GM06990 (cell line): ENCODE data around the gene ACBD6.
"Not testable (repeated sequence)": the region's sequence is repeated elsewhere in the genome, so short reads cannot be mapped to it uniquely, and the experiment has no call there.

Experiments
- DNase-seq: peaks from one replicate; pipeline ENCODE4 v3.0.0-alpha.2; 2011; ENCODE audit not compliant: insufficient read length; ENCODE audit errors: extremely low read depth
- H3K27me3 ChIP-seq: replicated peaks from 2 replicates; pipeline ENCODE4 v1.6.0; 2011; ENCODE audit warnings: low read length; ENCODE audit not compliant: control insufficient read depth, insufficient read depth
- H3K36me3 ChIP-seq: 2 replicates; pipeline ENCODE4 v1.5.1; 2011; ENCODE audit warnings: low read length; ENCODE audit not compliant: control insufficient read depth, insufficient read depth
- H3K4me3 ChIP-seq: replicated peaks from 2 replicates; pipeline ENCODE4 v1.5.1; 2011; ENCODE audit warnings: low read depth, mild to moderate bottlenecking, control low read depth, low read length
- CTCF ChIP-seq: IDR thresholded peaks from 2 replicates; pipeline ENCODE4 v1.5.1; 2011; ENCODE audit warnings: low read length, control low read depth, mild to moderate bottlenecking, inconsistent platforms; ENCODE audit not compliant: insufficient read depth, poor library complexity, severe bottlenecking

Gene ACBD6, protein sequence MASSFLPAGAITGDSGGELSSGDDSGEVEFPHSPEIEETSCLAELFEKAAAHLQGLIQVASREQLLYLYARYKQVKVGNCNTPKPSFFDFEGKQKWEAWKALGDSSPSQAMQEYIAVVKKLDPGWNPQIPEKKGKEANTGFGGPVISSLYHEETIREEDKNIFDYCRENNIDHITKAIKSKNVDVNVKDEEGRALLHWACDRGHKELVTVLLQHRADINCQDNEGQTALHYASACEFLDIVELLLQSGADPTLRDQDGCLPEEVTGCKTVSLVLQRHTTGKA

DNA sequence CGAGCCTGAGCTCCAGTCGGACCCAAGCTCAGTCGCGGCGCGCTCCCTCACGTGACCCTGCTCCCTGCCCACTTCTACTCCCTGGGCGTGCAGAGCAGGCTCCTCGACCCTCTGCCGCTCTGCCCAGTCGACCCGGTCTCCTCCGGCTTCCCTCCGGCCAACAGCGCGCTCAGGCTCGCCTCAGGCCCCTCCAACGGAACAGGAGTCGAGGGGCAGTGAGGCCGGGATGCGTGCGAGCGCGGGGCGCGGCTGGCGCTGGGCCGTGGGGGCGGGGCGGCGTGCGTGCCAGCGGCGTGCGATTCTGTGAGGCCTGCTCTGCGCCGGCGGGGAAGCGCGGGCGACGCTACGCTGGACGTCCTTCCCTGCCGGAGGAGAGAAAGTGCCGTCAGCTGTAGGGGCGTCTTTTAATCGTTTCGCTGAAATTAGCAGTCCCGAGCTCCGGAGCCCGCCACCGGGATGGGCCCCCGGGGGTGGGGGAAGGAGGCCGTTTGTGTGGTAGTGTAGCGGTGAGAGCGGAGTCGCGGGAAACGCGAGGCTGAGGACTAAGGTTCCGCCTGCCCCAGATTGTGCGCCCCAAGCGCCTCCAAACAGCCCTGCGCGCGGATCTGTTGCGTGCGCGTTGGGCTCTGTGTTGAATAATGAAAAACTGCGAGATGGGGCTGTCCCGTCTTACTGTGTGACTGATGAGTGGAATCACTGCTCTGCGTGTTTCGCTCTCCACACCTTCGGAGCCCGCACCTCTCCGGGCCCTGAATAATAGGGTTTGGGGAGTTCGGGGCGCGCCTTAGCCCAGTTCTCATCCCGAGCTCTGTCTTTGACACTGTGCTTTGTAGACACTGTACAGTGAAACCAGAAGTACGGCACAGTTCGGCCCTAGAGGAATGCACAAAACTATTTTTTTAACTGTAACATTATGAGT, at the start of gene ACBD6:
TSS of gene ACBD6 (minus strand) at position 217 of the 919 bp plus-strand sequence. CDS start 311 bp downstream, outside the sequence.
- H3K4me3 ChIP-seq, result peak within 1 kb of the TSS; percentile 99
- H3K36me3 ChIP-seq, result no peaks in the 10 kb centered on the region
- peak; percentile 93 for DNase-seq
- H3K27me3 ChIP-seq, result no peaks in the 10 kb centered on the region
- peak; percentile 33 for TF ChIP-seq CTCF

DNA sequence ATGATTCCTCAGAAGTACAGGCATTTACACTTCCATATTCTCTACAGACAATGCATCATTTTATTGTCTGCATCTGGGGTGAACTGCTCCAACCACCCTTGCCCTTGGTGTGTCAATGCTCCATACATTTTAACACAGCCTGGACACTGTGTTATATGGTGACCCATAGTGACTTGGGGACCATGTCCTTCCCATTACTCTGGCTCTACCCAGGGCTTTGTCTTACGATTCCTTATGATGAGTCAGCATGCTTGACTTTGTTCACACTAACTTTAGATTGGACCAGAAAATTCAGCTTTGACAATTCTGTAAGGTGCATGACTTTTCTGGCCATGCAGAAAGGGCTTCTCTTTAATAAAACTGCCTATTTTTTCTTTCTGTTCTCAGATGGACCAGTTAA, 49.6 kb upstream of the ACBD6 start:
- no peak overlapping the region for H3K4me3 ChIP-seq
- TF ChIP-seq CTCF, result no peak
- DNase-seq, result no peak
- no peaks in the 10 kb centered on the region for H3K27me3 ChIP-seq
- no peaks in the 10 kb centered on the region for H3K36me3 ChIP-seq

DNA sequence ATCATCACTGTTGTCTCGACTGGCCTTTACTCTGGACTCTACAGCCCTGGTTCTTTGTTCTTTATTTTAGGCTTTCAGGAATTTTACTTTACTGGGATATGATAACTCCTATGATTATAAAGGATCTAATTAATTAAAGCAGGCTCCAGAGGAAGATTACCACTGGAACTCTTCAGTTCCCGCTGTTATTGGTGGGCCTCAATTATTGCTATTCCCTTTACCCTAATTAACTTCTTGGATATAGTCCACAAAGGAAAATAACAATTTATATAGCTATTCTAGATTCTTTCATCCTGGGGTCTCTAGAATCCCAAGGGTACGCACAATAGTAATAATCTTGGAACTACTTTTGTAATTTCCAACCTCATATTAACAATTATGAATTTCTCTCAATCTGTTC, 47.9 kb upstream of the ACBD6 start:
- H3K36me3 ChIP-seq, result no peaks in the 10 kb centered on the region
- H3K27me3 ChIP-seq, result no peaks in the 10 kb centered on the region
- no peak for DNase-seq
- TF ChIP-seq CTCF, result no peak
- H3K4me3 ChIP-seq, result no peak overlapping the region

GRCh38 chr1:180549770-180550169, 47.4 kb upstream of the ACBD6 start:
- DNase-seq, H3K27me3 ChIP-seq, H3K4me3 ChIP-seq, H3K36me3 ChIP-seq: not testable (repeated sequence)

- Histone ChIP-seq H3K36me3 (no peaks in the 10 kb centered on the region), H3K27me3 (no peaks in the 10 kb centered on the region), H3K4me3 (no peak overlapping the region)
- DNase-seq, result no peak
- TF ChIP-seq CTCF, result no peak
These were observed 46.4 kb upstream of the ACBD6 start for GRCh38 chr1:180548686-180549317.

DNA sequence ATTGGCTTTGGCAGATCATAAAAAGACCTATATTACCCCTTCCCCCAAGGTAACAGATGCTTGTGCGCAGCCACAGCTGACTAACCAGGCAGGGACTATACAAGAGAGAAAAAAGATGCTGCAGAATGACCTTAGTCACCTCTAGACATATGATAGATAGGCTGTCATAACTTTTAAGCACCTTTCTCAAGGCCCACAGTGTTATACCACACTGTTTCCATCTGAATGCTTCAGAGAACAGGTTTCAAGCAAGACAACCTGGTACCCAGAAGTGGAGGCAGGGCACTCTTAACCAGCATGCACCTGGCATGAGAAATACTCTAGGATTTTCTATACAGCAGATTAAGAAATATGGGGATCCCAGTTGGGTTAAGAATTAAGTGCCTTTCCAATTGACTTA, 43.6 kb upstream of the ACBD6 start:
- H3K27me3 ChIP-seq, result no peaks in the 10 kb centered on the region
- no peak overlapping the region for H3K4me3 ChIP-seq
- DNase-seq, result no peak
- TF ChIP-seq CTCF, result no peak
- H3K36me3 ChIP-seq, result no peaks in the 10 kb centered on the region
